HepG2 (cell line): ENCODE results near the gene PDK3. TPM values are rescaled to one million over a fixed set of nuclear protein-coding genes. Genes with fewer than 3 reads are reported as not detected.

Source experiments
- ATAC-seq: fragments of 200-7000 bp; cut with Tn5 transposase; 3 replicates; pipeline ENCODE4 v1.9.1; 2020; ENCODE audit warnings: mild to moderate bottlenecking, moderate library complexity
- BruUV-seq: library from RNA; stranded (reverse); fragments of 400-500 nt; replicated peaks from 2 replicates; lab custom pipeline; 2021; lab: Mats Ljungman, UMichigan
- CTCF ChIA-PET: fragments of 300-600 bp; formaldehyde crosslinking; extraction: SDS; loops from one replicate; lab custom pipeline; 2021; ENCODE audit warnings: low total read pairs, inconsistent platforms, low intra/inter-chr PET ratio; lab: Yijun Ruan, JAX
- POLR2A ChIA-PET: fragments of 350-600 bp; sonication (Branson Sonifier 250); formaldehyde crosslinking; loops from one replicate; lab custom pipeline; 2020; ENCODE audit warnings: antibody characterized with exemption, inconsistent platforms; lab: Yijun Ruan, JAX
- DNase-seq: peaks from one replicate; pipeline ENCODE4 v3.0.0-alpha.2; 2015; ENCODE audit warnings: low spot score
- FAIRE-seq: peaks from 3 replicates; lab custom pipeline; 2011; peaks lifted over from hg19 to GRCh38; lab: Jason Lieb, UNC
- H2AFZ ChIP-seq: one replicate; pipeline ENCODE4 v1.6.1; 2011; ENCODE audit warnings: low read length, inconsistent platforms
- H3K27ac ChIP-seq: fragments of 300-600 bp; 3 replicates; pipeline ENCODE4 v1.8.0; 2011; ENCODE audit warnings: mixed run types, mild to moderate bottlenecking, mixed read lengths, low read length, inconsistent platforms; ENCODE audit not compliant: insufficient read depth; ENCODE audit errors: extremely low read length
- H3K27me3 ChIP-seq, 2 experiments: fragments of 200-600 bp in 1 of 2; 2 replicates in 1 of 2; 3 replicates in 1 of 2; pipeline versions ENCODE4 v1.6.0 to v1.8.0; 2011; ENCODE audit warnings: low read length in 2 of 2, mild to moderate bottlenecking in 2 of 2, moderate library complexity in 2 of 2, inconsistent platforms in 1 of 2; ENCODE audit not compliant: insufficient read depth in 2 of 2, control insufficient read depth in 1 of 2
- H3K36me3 ChIP-seq, 2 experiments: fragments of 200-600 bp in 1 of 2; replicated peaks in 1 of 2; 2 replicates in 1 of 2; 3 replicates in 1 of 2; pipeline versions ENCODE4 v1.5.1 to v1.8.0; 2011; ENCODE audit warnings: low read length in 2 of 2, inconsistent platforms in 1 of 2; ENCODE audit not compliant: insufficient read depth in 2 of 2, control insufficient read depth in 1 of 2
- H3K4me1 ChIP-seq: 2 replicates; pipeline ENCODE4 v1.5.1; 2012; ENCODE audit warnings: low read length, inconsistent platforms; ENCODE audit not compliant: insufficient read depth
- H3K4me2 ChIP-seq: 2 replicates; pipeline ENCODE4 v1.6.0; 2011; ENCODE audit warnings: low read depth, low read length, inconsistent platforms
- H3K4me3 ChIP-seq, 3 experiments: fragments of 200-600 bp in 1 of 3; sonication (generic), shearing (Covaris generic) in 1 of 3; replicated peaks in 1 of 3; 2 replicates each; pipeline ENCODE4 v1.5.1; 2011 to 2016; ENCODE audit warnings: low read length in 3 of 3, inconsistent platforms in 2 of 3, low read depth in 2 of 3, mild to moderate bottlenecking in 2 of 3, control low read depth in 1 of 3, mixed read lengths in 1 of 3; ENCODE audit not compliant: insufficient read depth in 1 of 3
- H3K79me2 ChIP-seq: one replicate; pipeline ENCODE4 v1.6.1; 2011; ENCODE audit warnings: low read length, inconsistent platforms; ENCODE audit not compliant: insufficient read depth
- H3K9ac ChIP-seq: 2 replicates; pipeline ENCODE4 v1.6.0; 2011; ENCODE audit warnings: mild to moderate bottlenecking, low read depth, low read length, inconsistent platforms; ENCODE audit not compliant: insufficient read depth
- H3K9me3 ChIP-seq: 2 replicates; pipeline ENCODE4 v1.5.1; 2012; ENCODE audit warnings: mild to moderate bottlenecking, low read length
- H4K20me1 ChIP-seq: 2 replicates; pipeline ENCODE4 v1.6.0; 2011; ENCODE audit warnings: inconsistent platforms, mild to moderate bottlenecking, low read length, moderate library complexity; ENCODE audit not compliant: insufficient read depth
- ATM ChIP-seq: fragments of 450-650 bp; IDR thresholded peaks from 2 replicates; pipeline ENCODE4 v1.7.1; 2017; ENCODE audit warnings: mild to moderate bottlenecking, borderline replicate concordance
- ETS1 ChIP-seq: sonication (generic); formaldehyde crosslinking; IDR thresholded peaks from 2 replicates; pipeline ENCODE4 v1.4.0; 2020; ENCODE audit warnings: missing genetic modification reagents
- KMT2A ChIP-seq: sonication (generic); formaldehyde crosslinking; IDR thresholded peaks from 2 replicates; pipeline ENCODE4 v1.4.0; 2020; ENCODE audit warnings: missing genetic modification reagents
- MTA3 ChIP-seq: sonication (generic); formaldehyde crosslinking; IDR thresholded peaks from 2 replicates; pipeline ENCODE4 v1.4.0; 2020; ENCODE audit warnings: missing genetic modification reagents
- NBN ChIP-seq: fragments of 450-650 bp; conservative IDR thresholded peaks from 2 replicates; pipeline ENCODE4 v1.6.1; 2017
- SATB2 ChIP-seq: sonication (generic); formaldehyde crosslinking; IDR thresholded peaks from 2 replicates; pipeline ENCODE4 v1.5.0; 2020; ENCODE audit warnings: missing genetic modification reagents
- SETDB1 ChIP-seq: sonication (generic); formaldehyde crosslinking; IDR thresholded peaks from 2 replicates; pipeline ENCODE4 v1.5.1; 2020; ENCODE audit warnings: missing genetic modification reagents, mild to moderate bottlenecking, borderline replicate concordance
- SMYD3 ChIP-seq: sonication (generic); formaldehyde crosslinking; IDR thresholded peaks from 2 replicates; pipeline ENCODE4 v1.8.1; 2023; ENCODE audit warnings: mild to moderate bottlenecking, missing genetic modification reagents
- TARDBP ChIP-seq: sonication (generic); formaldehyde crosslinking; IDR thresholded peaks from 2 replicates; pipeline ENCODE4 v1.8.0; 2022; ENCODE audit warnings: mild to moderate bottlenecking, missing genetic modification reagents
- U2AF1 ChIP-seq: fragments of 200-400 bp; formaldehyde crosslinking; optimal IDR thresholded peaks from 2 replicates; pipeline ENCODE3; 2017; ENCODE audit warnings: mild to moderate bottlenecking, low read depth, low read length
- ZBTB37 ChIP-seq: sonication (generic); formaldehyde crosslinking; IDR thresholded peaks from 2 replicates; pipeline ENCODE4 v1.4.0; 2020; ENCODE audit warnings: mild to moderate bottlenecking, missing genetic modification reagents
- ZNF160 ChIP-seq: sonication (generic); formaldehyde crosslinking; IDR thresholded peaks from 2 replicates; pipeline ENCODE4 v1.8.0; 2022; ENCODE audit warnings: mild to moderate bottlenecking, inconsistent platforms, missing genetic modification reagents
- ZNF180 ChIP-seq: sonication (generic); formaldehyde crosslinking; IDR thresholded peaks from 2 replicates; pipeline ENCODE4 v1.4.0; 2020; ENCODE audit warnings: low read depth, missing genetic modification reagents, borderline replicate concordance
- ZSCAN20 ChIP-seq: sonication (generic); formaldehyde crosslinking; IDR thresholded peaks from 2 replicates; pipeline ENCODE4 v1.4.0; 2020; ENCODE audit warnings: missing genetic modification reagents, mild to moderate bottlenecking, borderline replicate concordance
- WGBS: methylation state at CpG from one replicate; pipeline ENCODE4 v1.1.6; 2017; ENCODE audit warnings: low lambda C conversion rate; 5-methylcytosine and 5-hydroxymethylcytosine counted together
- in situ Hi-C: cut with HindIII; loops from 2 replicates; pipeline ENCODE4 v1.10.0; 2017; ENCODE audit warnings: low pct_unique_long_range_greater_than_20kb; ENCODE audit not compliant: extremely low pct_ligation_motif_present
- intact Hi-C: fragments of 100-400 bp; cut with micrococcal nuclease; formaldehyde crosslinking; loops from one replicate; pipeline ENCODE4 v1.10.0; 2022; ENCODE audit not compliant: unreplicated experiment
- polyA plus RNA-seq, 8 experiments: library from polyadenylated mRNA; depleted of rRNA in 3 of 8; stranded (reverse) in 7 of 8; unstranded in 1 of 8; fragments of >200 nt; fragmentation: Illumina TruSeq in 4 of 8; extraction: Trizol in 4 of 8; gene quantifications; 2 replicates each; pipeline versions ENCODE4 v1.2.1 to v1.2.3, GENCODE V29; 2011 to 2016; ENCODE audit warnings: low read depth in 4 of 8, missing spikeins in 1 of 8, mixed read lengths in 1 of 8; ENCODE audit not compliant: insufficient read depth in 1 of 8
- total RNA-seq, 5 experiments: library from RNA; depleted of rRNA; stranded (reverse); fragments of >200 nt; fragmentation: Illumina TruSeq; extraction: Trizol; gene quantifications; 2 replicates each; pipeline ENCODE4 v1.2.3, GENCODE V29; 2016; ENCODE audit warnings: low read depth in 1 of 5
- TF ChIP-seq, protein P1 (sequence below): sonication (generic); formaldehyde crosslinking; IDR thresholded peaks from 2 replicates; pipeline ENCODE4 v1.5.0; 2020; ENCODE audit warnings: missing genetic modification reagents, mild to moderate bottlenecking, borderline replicate concordance
- TF ChIP-seq, protein P2 (sequence below): sonication (generic); formaldehyde crosslinking; IDR thresholded peaks from 2 replicates; pipeline ENCODE4 v1.4.0; 2020; ENCODE audit warnings: missing genetic modification reagents, mild to moderate bottlenecking, borderline replicate concordance
- TF ChIP-seq, protein P3 (sequence below): sonication (generic); formaldehyde crosslinking; IDR thresholded peaks from 2 replicates; pipeline ENCODE4 v1.5.1; 2020; ENCODE audit warnings: missing genetic modification reagents, mild to moderate bottlenecking, borderline replicate concordance

The PDK3 gene
- total and polyA plus RNA-seq, 2 of the 13 experiments (the other 11 are each of a cell fraction or from before 2014, with no cell fraction given) = 9.1 to 10.5 TPM

GRCh38 chrX:24563291-24564010 lies 98.4 kb downstream of the PDK3 start (continued):
- TF ChIP-seq ZNF160 (CRISPR knock-in tag) = no peak
- TF ChIP-seq NBN = no peak
- no peak for TF ChIP-seq SMYD3
- TF ChIP-seq MTA3 = no peak

- ChIA-PET POLR2A (no interaction called here), CTCF (no interaction called here)
- 89% methylated on average over 3 of the region's 3 CpGs for WGBS
- Histone ChIP-seq H3K27ac (no peak overlapping the region), H2AFZ (no peak overlapping the region), H3K36me3 (no peaks in the 10 kb centered on the region; a peak in 2 of 5 replicates), H3K4me2 (no peak overlapping the region), H3K27me3 (no peaks in the 10 kb centered on the region), H3K4me3 (no peak overlapping the region), H3K9me3 (no peaks in the 10 kb centered on the region), H3K4me1 (no peaks in the 10 kb centered on the region), H3K79me2 (no peaks in the 10 kb centered on the region), H4K20me1 (no peaks in the 10 kb centered on the region), H3K9ac (no peak overlapping the region)
- intact Hi-C loops = no loop called here
- BruUV-seq = no TSS peak
- DNase-seq = no peak
- ATAC-seq = no peak
- in situ Hi-C loops = no loop called here
- no peak for FAIRE-seq
- TF ChIP-seq, protein P1, sequence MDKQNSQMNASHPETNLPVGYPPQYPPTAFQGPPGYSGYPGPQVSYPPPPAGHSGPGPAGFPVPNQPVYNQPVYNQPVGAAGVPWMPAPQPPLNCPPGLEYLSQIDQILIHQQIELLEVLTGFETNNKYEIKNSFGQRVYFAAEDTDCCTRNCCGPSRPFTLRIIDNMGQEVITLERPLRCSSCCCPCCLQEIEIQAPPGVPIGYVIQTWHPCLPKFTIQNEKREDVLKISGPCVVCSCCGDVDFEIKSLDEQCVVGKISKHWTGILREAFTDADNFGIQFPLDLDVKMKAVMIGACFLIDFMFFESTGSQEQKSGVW (CRISPR knock-in tag) = no peak
- no peak for TF ChIP-seq U2AF1
- TF ChIP-seq ZBTB37 = no peak
- TF ChIP-seq ZSCAN20 (CRISPR knock-in tag) = no peak
- no peak for TF ChIP-seq TARDBP (CRISPR knock-in tag)
- TF ChIP-seq ATM = no peak
- TF ChIP-seq SETDB1 = no peak
- TF ChIP-seq KMT2A (CRISPR knock-in tag) = no peak
- TF ChIP-seq, protein P2, sequence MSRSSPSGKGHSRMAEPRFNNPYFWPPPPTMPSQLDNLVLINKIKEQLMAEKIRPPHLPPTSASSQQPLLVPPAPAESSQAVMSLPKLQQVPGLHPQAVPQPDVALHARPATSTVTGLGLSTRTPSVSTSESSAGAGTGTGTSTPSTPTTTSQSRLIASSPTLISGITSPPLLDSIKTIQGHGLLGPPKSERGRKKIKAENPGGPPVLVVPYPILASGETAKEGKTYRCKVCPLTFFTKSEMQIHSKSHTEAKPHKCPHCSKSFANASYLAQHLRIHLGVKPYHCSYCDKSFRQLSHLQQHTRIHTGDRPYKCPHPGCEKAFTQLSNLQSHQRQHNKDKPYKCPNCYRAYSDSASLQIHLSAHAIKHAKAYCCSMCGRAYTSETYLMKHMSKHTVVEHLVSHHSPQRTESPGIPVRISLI = no peak
- TF ChIP-seq SATB2 (CRISPR knock-in tag) = no peak
- TF ChIP-seq ZNF180 = no peak
- TF ChIP-seq, protein P3, sequence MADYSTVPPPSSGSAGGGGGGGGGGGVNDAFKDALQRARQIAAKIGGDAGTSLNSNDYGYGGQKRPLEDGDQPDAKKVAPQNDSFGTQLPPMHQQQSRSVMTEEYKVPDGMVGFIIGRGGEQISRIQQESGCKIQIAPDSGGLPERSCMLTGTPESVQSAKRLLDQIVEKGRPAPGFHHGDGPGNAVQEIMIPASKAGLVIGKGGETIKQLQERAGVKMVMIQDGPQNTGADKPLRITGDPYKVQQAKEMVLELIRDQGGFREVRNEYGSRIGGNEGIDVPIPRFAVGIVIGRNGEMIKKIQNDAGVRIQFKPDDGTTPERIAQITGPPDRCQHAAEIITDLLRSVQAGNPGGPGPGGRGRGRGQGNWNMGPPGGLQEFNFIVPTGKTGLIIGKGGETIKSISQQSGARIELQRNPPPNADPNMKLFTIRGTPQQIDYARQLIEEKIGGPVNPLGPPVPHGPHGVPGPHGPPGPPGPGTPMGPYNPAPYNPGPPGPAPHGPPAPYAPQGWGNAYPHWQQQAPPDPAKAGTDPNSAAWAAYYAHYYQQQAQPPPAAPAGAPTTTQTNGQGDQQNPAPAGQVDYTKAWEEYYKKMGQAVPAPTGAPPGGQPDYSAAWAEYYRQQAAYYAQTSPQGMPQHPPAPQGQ = no peak
- no peak for TF ChIP-seq ETS1 (CRISPR knock-in tag)
Measured at GRCh38 chrX:24566240-24566639, 101.2 kb downstream of the PDK3 start.
